H1 (cell line): Measurements from ENCODE around the gene CAMTA1. TPM values are rescaled to one million over a fixed set of nuclear protein-coding genes. Genes with fewer than 3 reads are reported as not detected.

Experiments
- CTCF ChIA-PET: fragments of 300-600 bp; sonication (Branson Sonifier 250); formaldehyde crosslinking; loops from one replicate; lab custom pipeline; 2021; ENCODE audit not compliant: partially characterized antibody; lab: Charles Lee
- POLR2A ChIA-PET: fragments of 300-600 bp; sonication (Branson Sonifier 250); formaldehyde crosslinking; loops from one replicate; lab custom pipeline; 2021; ENCODE audit warnings: inconsistent platforms; ENCODE audit not compliant: partially characterized antibody; lab: Charles Lee
- DNase-seq, 2 experiments: peaks; one replicate each; pipeline versions ENCODE4 v3.0.0 to v3.0.0-alpha.2; 2010 to 2022; ENCODE audit warnings: low spot score in 2 of 2, low read depth in 1 of 2, mixed read lengths in 1 of 2
- FAIRE-seq: peaks from 2 replicates; lab custom pipeline; 2011; peaks lifted over from hg19 to GRCh38; lab: Jason Lieb, UNC
- H2AFZ ChIP-seq: 2 replicates; pipeline ENCODE4 v1.8.1; 2012; ENCODE audit warnings: low read length, inconsistent platforms
- H2AK5ac ChIP-seq: 2 replicates; pipeline ENCODE4 v1.6.1; 2013; ENCODE audit warnings: low read depth, low read length
- H2BK120ac ChIP-seq: replicated peaks from 2 replicates; pipeline ENCODE3; 2013; ENCODE audit warnings: low read depth, low read length, inconsistent platforms
- H2BK12ac ChIP-seq: 2 replicates; pipeline ENCODE4 v1.6.1; 2013; ENCODE audit warnings: low read depth, low read length
- H2BK15ac ChIP-seq: 2 replicates; pipeline ENCODE4 v1.6.1; 2013; ENCODE audit warnings: low read length
- H2BK20ac ChIP-seq: 2 replicates; pipeline ENCODE4 v1.6.1; 2013; ENCODE audit warnings: low read length
- H2BK5ac ChIP-seq: 2 replicates; pipeline ENCODE4 v1.6.1; 2013; ENCODE audit warnings: low read depth, low read length
- H3K14ac ChIP-seq: 2 replicates; pipeline ENCODE4 v1.6.1; 2013; ENCODE audit warnings: inconsistent platforms; ENCODE audit not compliant: insufficient read length
- H3K18ac ChIP-seq: 2 replicates; pipeline ENCODE4 v1.6.1; 2013; ENCODE audit warnings: low read length; ENCODE audit errors: extremely low read depth
- H3K23ac ChIP-seq: 2 replicates; pipeline ENCODE4 v1.6.1; 2013; ENCODE audit warnings: inconsistent platforms; ENCODE audit not compliant: insufficient read length
- H3K23me2 ChIP-seq: 2 replicates; pipeline ENCODE4 v1.6.1; 2013; ENCODE audit warnings: low read depth, low read length
- H3K27ac ChIP-seq: 2 replicates; pipeline ENCODE4 v1.6.1; 2011; ENCODE audit warnings: low read depth, low read length, inconsistent platforms
- H3K27me3 ChIP-seq, 4 experiments: replicated peaks in 1 of 4; 1 replicate in 1 of 4; 2 replicates in 3 of 4; pipeline versions ENCODE4 v1.6.1 to v1.8.1; 2011 to 2013; ENCODE audit warnings: low read length in 3 of 4, mild to moderate bottlenecking in 3 of 4, inconsistent platforms in 2 of 4, mixed read lengths in 2 of 4, moderate library complexity in 1 of 4; ENCODE audit not compliant: control insufficient read depth in 3 of 4, insufficient read depth in 3 of 4; ENCODE audit errors: extremely low read depth in 1 of 4
- H3K36me3 ChIP-seq, 4 experiments: 2 replicates each; pipeline versions ENCODE4 v1.6.1 to v1.8.1; 2011 to 2013; ENCODE audit warnings: mild to moderate bottlenecking in 4 of 4, low read length in 3 of 4, moderate library complexity in 2 of 4, control low read depth in 1 of 4, inconsistent platforms in 1 of 4; ENCODE audit not compliant: insufficient read depth in 4 of 4, control insufficient read depth in 2 of 4
- H3K4ac ChIP-seq: replicated peaks from 2 replicates; pipeline ENCODE3; 2013; ENCODE audit warnings: low read length, low read depth, mixed read lengths, inconsistent platforms; ENCODE audit not compliant: insufficient read length
- H3K4me1 ChIP-seq, 4 experiments: replicated peaks in 1 of 4; 1 replicate in 1 of 4; 2 replicates in 3 of 4; pipeline versions ENCODE4 v1.6.1 to v1.8.1; 2011 to 2013; ENCODE audit warnings: low read length in 3 of 4, inconsistent platforms in 2 of 4, mixed read lengths in 1 of 4; ENCODE audit not compliant: insufficient read depth in 4 of 4, control insufficient read depth in 3 of 4
- H3K4me2 ChIP-seq, 2 experiments: 2 replicates each; pipeline versions ENCODE4 v1.6.1 to v1.8.1; 2011 to 2013; ENCODE audit warnings: low read depth in 2 of 2, low read length in 2 of 2, control low read depth in 1 of 2, inconsistent platforms in 1 of 2, mild to moderate bottlenecking in 1 of 2; ENCODE audit not compliant: insufficient read depth in 1 of 2
- H3K4me3 ChIP-seq, 4 experiments: fragments of 200-600, 300-600 bp in 1 of 4; sonication (generic), shearing (Covaris generic), sonication (Bioruptor Twin) in 1 of 4; 2 replicates each; pipeline versions ENCODE4 v1.5.1 to v1.8.1; 2011 to 2016; ENCODE audit warnings: low read length in 4 of 4, low read depth in 3 of 4, control low read depth in 2 of 4, inconsistent platforms in 2 of 4, mild to moderate bottlenecking in 2 of 4, mixed read lengths in 1 of 4, moderate library complexity in 1 of 4; ENCODE audit not compliant: insufficient read depth in 2 of 4; ENCODE audit errors: extremely low read depth in 1 of 4
- H3K56ac ChIP-seq: replicated peaks from 2 replicates; pipeline ENCODE3; 2013; ENCODE audit warnings: low read depth, mild to moderate bottlenecking, mixed read lengths, low read length, inconsistent platforms; ENCODE audit not compliant: insufficient read length
- H3K79me1 ChIP-seq: 2 replicates; pipeline ENCODE4 v1.6.1; 2013; ENCODE audit warnings: low read depth, low read length, control low read depth
- H3K79me2 ChIP-seq, 2 experiments: 2 replicates each; pipeline versions ENCODE4 v1.6.1 to v1.8.1; 2012 to 2013; ENCODE audit warnings: low read length in 2 of 2, mild to moderate bottlenecking in 2 of 2, inconsistent platforms in 1 of 2; ENCODE audit not compliant: insufficient read depth in 2 of 2, control insufficient read depth in 1 of 2
- H3K9ac ChIP-seq, 4 experiments: replicated peaks in 1 of 4; 1 replicate in 1 of 4; 2 replicates in 3 of 4; pipeline versions ENCODE4 v1.6.1 to v1.8.1; 2011 to 2013; ENCODE audit warnings: low read depth in 3 of 4, low read length in 3 of 4, control low read depth in 2 of 4, mild to moderate bottlenecking in 2 of 4, moderate library complexity in 2 of 4, inconsistent platforms in 1 of 4; ENCODE audit errors: extremely low read depth in 1 of 4
- H3K9me3 ChIP-seq, 2 experiments: 2 replicates each; pipeline versions ENCODE4 v1.6.1 to v1.8.1; 2012 to 2013; ENCODE audit warnings: mild to moderate bottlenecking in 2 of 2, moderate library complexity in 2 of 2, control low read depth in 1 of 2, inconsistent platforms in 1 of 2, low read depth in 1 of 2, low read length in 1 of 2, mixed read lengths in 1 of 2; ENCODE audit not compliant: insufficient read depth in 2 of 2
- H4K20me1 ChIP-seq, 2 experiments: replicated peaks in 1 of 2; 2 replicates each; pipeline versions ENCODE3 to v1.8.1; 2011 to 2013; ENCODE audit warnings: inconsistent platforms in 2 of 2, low read length in 2 of 2, mild to moderate bottlenecking in 1 of 2; ENCODE audit not compliant: insufficient read depth in 2 of 2, control insufficient read depth in 1 of 2
- H4K5ac ChIP-seq: 2 replicates; pipeline ENCODE4 v1.6.1; 2013; ENCODE audit warnings: low read length, low read depth, mixed read lengths, inconsistent platforms; ENCODE audit not compliant: insufficient read length
- H4K8ac ChIP-seq: 2 replicates; pipeline ENCODE4 v1.8.0; 2013; ENCODE audit warnings: mild to moderate bottlenecking, moderate library complexity, low read length, inconsistent platforms; ENCODE audit not compliant: insufficient read depth; ENCODE audit errors: extremely low read depth
- H4K91ac ChIP-seq: replicated peaks from 2 replicates; pipeline ENCODE3; 2013; ENCODE audit warnings: low read length, mixed read lengths, inconsistent platforms; ENCODE audit not compliant: insufficient read length
- EZH2 ChIP-seq: fragments of 200-600 bp; sonication (generic); IDR thresholded peaks from 2 replicates; pipeline ENCODE4 v1.7.1; 2012; ENCODE audit warnings: low read depth, mild to moderate bottlenecking, moderate library complexity, low read length, inconsistent platforms; ENCODE audit not compliant: severe bottlenecking
- JUND ChIP-seq: IDR thresholded peaks from 2 replicates; pipeline ENCODE4 v1.6.1; 2011; ENCODE audit warnings: mild to moderate bottlenecking, improper control_type of control experiment, low read length
- WGBS, 2 experiments: shearing (Covaris generic) in 1 of 2; methylation state at CpG; one replicate each; pipeline versions ENCODE4 v1.1.6 to v1.1.7; 2013 to 2015; ENCODE audit warnings: low lambda C conversion rate in 2 of 2, mixed read lengths in 2 of 2, inconsistent platforms in 1 of 2, low coverage in 1 of 2, missing lambda C conversion rate in 1 of 2; ENCODE audit not compliant: insufficient replicate concordance in 2 of 2, insufficient coverage in 1 of 2, insufficient read length in 1 of 2; ENCODE audit errors: extremely low coverage in 1 of 2, missing lambda C conversion rate in 1 of 2; 5-methylcytosine and 5-hydroxymethylcytosine counted together
- polyA plus RNA-seq, 7 experiments: library from polyadenylated mRNA; depleted of rRNA in 3 of 7; stranded (reverse) in 5 of 7; unstranded in 2 of 7; fragments of >200 nt in 5 of 7; fragments of 200-250 nt in 2 of 7; gene quantifications; 1 replicate in 5 of 7; 2 replicates in 1 of 7; 4 replicates in 1 of 7; pipeline versions ENCODE4 v1.2.1 to v1.2.3, GENCODE V29; 2011 to 2013; ENCODE audit warnings: missing spikeins in 2 of 7, mixed read lengths in 2 of 7
- total RNA-seq: library from RNA; stranded (reverse); fragmentation: NEBNext Ultra II Directional; extraction: Animal tissue kit (Norgen Biotek cat#: 25700); gene quantifications from 2 replicates; pipeline ENCODE4 v1.2.1, GENCODE V29; 2021

The CAMTA1 gene
- total and polyA plus RNA-seq, 2 of the 8 experiments (the other 6 are each of a cell fraction or from before 2014, with no cell fraction given), result 65.0 to 119 TPM

- DNase-seq (no peak), FAIRE-seq (no peak)
- CTCF ChIA-PET, result interaction anchor here (0.7 to 2.6 kb wide), 10 partner anchors 10 to 274 kb away, joined by 3 to 17 read pairs (median 3); no protein-coding TSS in a partner anchor
These were observed 752.8 kb downstream of the CAMTA1 start for GRCh38 chr1:7538033-7538432.

More at GRCh38 chr1:7538033-7538432, 752.8 kb downstream of the CAMTA1 start:
- no peaks in the 10 kb centered on the region for H3K9me3 ChIP-seq
- no peak overlapping the region for H3K14ac ChIP-seq
- H3K23ac ChIP-seq, result no peak overlapping the region
- no peak overlapping the region for H4K8ac ChIP-seq
- peak; percentile 33; the same call in 1 of the 2 replicates for TF ChIP-seq JUND
- TF ChIP-seq EZH2, result no peak
- H2BK5ac ChIP-seq, result no peak overlapping the region
- H3K79me1 ChIP-seq, result no peaks in the 10 kb centered on the region
- no peaks in the 10 kb centered on the region for H3K36me3 ChIP-seq
- H2BK15ac ChIP-seq, result no peak overlapping the region
- H4K5ac ChIP-seq, result no peak overlapping the region
- H3K23me2 ChIP-seq, result no peaks in the 10 kb centered on the region
- H3K4me3 ChIP-seq, result no peak overlapping the region
- H3K4ac ChIP-seq, result no peak overlapping the region
- 79% methylated on average over 6 of the region's 6 CpGs; no CpG with 5 or more reads in 1 of the 2 experiments for WGBS, 2 experiments
- peaks cover 0 to 4% (median 2%) of the 10 kb centered on the region in 4 experiments; a peak in 3 of 7 replicates for H3K27me3 ChIP-seq
- H3K4me1 ChIP-seq, result peaks cover 9 to 34% (median 25%) of the 10 kb centered on the region in 4 experiments
- no peak overlapping the region for H3K4me2 ChIP-seq
- H2AK5ac ChIP-seq, result no peak overlapping the region
- H3K18ac ChIP-seq, result no peak overlapping the region
- H4K91ac ChIP-seq, result no peak overlapping the region
- H3K27ac ChIP-seq, result no peak overlapping the region
- no peaks in the 10 kb centered on the region for H3K79me2 ChIP-seq
- no peak overlapping the region for H3K9ac ChIP-seq
- no peak overlapping the region for H3K56ac ChIP-seq
- peak overlapping the region; percentile 18; the same call in 1 of the 2 replicates for H2BK12ac ChIP-seq
- POLR2A ChIA-PET, result no interaction called here
- H2BK120ac ChIP-seq, result no peak overlapping the region
- H2AFZ ChIP-seq, result no peak overlapping the region
- no peaks in the 10 kb centered on the region for H4K20me1 ChIP-seq
- H2BK20ac ChIP-seq, result no peak overlapping the region
